Activated CD4-positive, alpha-beta T cell treated with anti-CD3 and anti-CD28 coated beads for 4 hours (primary cell): ENCODE results near the gene SHANK2.

Source experiments
- DNase-seq, 2 donors: peaks; one replicate each; pipeline ENCODE4 v3.0.0-alpha.2; 2020

The SHANK2 gene

DNA sequence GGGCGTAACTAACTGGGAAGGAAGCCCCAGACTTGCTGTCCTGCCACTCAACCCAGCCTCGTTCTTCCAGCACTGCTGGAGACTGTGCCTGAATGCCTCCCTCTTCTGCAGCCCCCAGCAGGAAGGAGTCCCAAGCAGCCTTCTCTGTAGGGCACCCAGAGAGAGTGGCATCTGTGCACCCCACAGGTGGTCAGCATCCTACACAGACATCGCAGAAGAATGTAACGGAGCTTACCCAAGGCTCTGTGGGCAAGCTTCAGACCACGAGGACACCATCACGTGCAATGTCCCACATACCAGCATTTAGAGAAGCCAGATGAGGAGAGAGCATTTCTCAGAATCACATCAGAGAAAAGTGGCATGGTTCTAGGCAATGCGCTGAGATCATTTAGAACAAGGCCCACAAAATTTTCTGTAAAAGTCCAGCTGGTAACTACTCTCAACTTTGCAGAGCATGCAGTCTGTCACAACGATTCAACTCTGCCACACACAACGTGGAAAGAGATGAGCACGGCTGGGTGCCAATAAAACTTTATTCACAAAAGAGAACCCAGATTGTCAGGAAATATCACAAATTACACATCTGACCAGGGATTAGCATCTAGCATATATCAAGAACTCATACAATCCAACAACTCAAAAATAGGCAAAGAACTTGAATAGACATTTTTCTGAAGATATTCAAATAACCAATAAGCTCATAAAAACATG lies 33.4 kb downstream of the SHANK2 start:
- DNase-seq = no peak

GRCh38 chr11:71215425-71215965 lies 36.9 kb downstream of the SHANK2 start:
- no peak for DNase-seq

- no peak for DNase-seq
Measured at GRCh38 chr11:71214553-71215424, 37.6 kb downstream of the SHANK2 start.

DNA sequence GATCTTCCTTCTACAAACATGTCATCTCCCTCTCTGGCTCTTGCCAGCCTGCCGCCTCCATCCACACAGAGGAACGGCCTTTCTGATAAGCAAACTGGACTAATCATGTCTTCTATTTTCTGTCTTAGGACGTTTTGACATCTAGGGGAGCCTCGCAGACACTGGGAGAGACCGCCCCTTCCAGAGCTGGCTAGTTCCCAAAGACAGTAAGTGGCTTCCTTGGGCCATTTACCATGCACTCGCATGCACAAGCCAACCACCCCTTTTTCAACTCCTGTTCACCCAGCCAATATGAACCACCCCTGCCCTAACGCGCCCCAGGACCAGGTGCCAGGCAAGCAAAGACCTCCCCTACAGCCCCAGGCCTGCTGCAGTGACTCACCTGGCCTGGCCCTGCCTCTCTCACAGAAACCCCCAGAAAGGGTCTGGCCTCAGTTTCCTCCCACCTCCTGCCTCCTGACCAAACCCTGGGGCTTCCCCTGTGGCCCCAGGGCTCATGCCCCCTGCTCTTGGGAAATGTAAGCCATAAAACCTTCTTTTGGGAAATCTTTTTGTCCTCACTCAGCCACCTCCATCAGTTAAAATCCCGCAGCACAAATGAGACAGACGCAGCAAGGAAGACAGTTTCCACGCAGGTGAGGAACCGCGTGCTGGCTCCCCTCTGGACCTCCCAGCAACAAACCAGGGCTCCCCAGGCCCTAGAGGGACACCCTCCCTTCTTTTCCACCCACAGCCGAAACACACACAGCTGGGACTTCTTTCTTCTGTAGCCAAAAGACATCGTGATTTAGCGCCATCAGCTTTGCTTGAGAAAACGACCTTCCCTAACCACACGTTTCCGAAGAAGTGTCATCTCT lies 38.5 kb downstream of the SHANK2 start:
- DNase-seq = no peak

DNA sequence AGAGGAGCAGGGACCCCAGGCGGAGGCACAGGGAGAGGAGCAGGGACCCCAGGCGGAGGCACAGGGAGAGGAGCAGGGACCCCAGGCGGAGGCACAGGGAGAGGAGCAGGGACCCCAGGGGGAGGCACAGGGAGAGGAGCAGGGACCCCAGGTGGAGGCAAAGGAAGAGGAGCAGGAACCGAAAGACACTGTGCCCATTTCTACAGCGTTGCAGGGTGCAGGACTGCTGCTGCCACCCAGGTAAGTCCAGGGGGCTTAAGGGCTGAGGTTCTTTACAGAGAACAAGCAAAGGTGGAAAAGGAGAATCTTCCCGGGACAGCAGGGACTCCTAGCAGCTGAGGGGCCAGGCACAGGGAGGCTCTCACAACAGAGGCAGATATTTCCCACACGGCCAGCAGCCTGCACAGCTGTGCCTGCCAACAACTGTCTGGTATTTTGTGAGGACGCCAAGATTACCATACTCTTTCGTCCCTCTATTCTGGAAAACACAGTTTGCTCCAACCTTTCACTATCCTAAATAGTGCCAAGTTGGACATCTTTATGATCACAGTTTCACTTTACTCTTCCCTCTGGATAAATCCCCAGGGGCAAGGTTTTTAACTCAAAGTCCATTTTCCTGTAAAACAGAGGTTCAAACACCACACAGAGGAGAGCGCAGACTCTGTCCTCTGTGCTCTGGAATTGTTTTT lies 39.4 kb downstream of the SHANK2 start:
- no peak for DNase-seq

GRCh38 chr11:71211631-71212030 lies 40.7 kb downstream of the SHANK2 start:
- DNase-seq = no peak

DNA sequence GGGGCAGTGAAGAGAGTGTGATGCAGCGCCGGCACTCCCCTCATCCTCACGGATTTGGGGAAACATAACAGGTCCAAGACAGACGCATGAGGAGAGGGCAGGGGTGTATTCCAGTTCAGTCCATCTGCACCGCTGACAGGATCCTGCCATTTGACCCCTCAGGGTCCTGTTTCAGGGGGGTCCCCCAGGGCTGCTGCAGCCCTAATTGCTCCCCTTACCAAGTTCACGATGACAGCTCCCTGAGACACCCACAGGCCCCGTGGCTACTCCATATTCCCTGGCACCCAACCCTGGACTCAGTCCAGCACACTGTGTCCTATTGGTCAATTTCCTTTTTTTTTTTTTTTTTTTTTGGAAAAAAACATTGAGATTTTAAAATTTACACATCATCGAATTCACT lies 41.5 kb downstream of the SHANK2 start:
- DNase-seq = no peak

DNA sequence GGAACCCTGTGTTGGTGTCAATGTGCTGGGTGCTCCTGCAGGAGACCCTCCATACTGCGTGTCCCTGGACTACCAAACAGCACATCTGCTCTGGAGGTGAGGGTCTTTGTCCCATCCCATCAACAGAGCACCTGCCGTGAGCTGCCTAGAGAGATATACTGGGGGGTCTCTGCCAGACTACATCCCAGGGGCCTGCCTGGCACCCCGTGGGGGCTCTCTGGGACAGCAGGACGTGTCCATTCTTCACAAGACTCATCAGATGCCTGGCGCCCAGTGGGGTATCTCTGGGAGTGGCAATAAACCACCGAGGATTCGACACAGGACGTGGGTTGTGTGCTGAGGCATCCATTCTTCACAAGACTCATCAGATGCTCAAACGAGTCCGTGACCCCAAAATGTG lies 42.7 kb downstream of the SHANK2 start:
- no peak for DNase-seq

- DNase-seq = no peak
Measured at GRCh38 chr11:71209181-71209580, 43.2 kb downstream of the SHANK2 start.

DNA sequence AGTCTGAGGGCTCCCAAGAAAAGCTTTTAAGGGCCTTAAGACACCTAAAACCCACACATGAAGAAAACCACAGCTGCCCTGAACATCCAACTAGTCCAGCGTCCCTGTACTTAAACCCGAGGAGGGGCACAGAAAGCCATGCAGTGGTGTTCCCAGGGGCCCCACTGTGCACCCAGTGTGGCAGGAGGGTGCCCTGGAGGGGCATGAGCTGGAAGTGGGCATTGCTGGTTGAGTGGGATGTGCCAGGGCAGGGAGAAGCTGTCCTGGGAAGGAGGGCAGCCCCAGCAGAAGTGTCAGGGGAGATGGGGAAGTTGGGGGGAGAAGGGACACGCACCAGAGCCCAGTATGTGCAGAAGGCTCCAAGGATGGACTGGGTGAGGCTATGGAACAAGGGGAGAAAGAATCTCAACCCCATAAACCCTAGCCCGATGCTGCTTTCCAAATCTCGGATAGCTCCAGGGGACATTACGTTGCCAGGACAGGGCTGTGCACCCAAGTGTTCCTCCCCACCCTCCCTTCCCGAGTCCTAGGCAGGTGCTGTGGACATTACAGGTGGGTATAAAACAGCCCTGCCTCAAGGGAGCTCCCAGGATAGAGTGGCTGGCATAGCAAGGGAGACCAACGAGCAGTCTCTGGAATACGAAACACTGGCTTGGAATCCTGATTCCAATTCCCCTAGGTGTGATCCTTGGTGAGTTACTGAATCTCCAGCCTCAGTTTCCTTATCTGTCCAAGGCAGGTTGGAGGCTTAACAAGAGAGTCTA lies 44.2 kb downstream of the SHANK2 start:
- no peak for DNase-seq

GRCh38 chr11:71207563-71207962 lies 44.8 kb downstream of the SHANK2 start:
- DNase-seq = no peak

DNA sequence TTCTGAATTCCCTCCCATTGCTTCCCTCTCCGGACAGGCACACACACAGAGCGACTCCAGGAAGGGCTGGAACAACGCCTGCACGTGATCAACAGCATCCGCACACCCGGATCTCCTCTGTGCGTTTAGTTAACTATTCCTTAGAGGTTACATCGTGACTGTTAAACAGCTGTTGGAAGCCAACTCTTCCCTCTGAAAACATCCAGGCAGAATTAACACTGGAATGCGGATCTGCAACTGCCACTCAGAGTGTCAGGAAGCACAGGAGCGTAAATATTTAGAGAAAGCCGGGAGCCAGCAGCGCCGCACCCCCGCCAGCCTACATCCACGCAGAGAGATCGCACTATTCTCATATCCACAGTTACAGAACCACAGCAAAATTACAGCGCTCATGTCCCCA lies 46.2 kb downstream of the SHANK2 start:
- no peak for DNase-seq

DNA sequence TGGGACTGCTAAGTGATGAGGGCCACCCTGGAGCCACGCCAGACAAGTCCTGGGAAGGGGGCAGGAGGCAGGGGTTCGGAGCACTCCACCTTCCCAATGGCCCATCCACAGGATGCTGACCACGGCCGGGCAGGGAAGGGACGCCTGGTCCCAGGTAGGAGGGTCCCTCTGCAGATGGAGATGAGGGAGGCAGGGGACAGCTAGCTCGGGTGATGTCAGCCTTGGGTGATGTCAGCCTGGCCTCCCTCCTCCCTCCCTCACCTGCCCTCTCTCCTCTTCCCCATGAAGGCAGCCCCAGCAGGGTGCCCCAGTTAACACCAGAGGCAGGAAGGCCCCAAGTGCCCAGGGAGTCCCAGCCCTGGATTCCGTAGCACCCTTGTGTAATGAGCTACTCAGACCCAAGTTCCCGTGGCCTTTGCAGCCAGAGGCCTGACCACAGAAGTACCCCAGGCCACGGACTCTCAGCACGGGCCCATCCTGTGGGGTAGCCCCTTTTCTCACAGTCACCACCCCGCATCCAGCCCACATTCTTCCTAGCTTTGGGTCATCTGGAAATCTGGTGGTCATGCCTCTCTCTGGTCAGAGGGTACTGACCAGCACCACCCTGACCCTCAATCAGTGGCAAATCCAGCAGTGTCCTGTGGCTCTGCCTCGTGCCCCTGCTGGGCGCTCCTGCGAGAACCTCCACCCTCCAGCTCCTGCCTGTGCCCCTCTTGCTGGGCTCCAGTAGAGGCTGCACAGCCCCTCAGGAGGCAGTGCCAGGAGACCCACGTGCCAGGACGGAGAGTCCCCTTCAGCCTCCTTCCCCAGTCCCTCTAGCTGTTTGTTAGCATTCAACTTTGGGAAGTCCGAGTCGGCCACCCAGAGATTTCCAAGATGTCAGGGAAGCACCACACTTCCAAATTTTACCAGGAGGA lies 47.4 kb downstream of the SHANK2 start:
- DNase-seq = no peak

- no peak for DNase-seq
Measured at GRCh38 chr11:71204294-71204693, 48.1 kb downstream of the SHANK2 start.

GRCh38 chr11:71203681-71204080 lies 48.7 kb downstream of the SHANK2 start:
- DNase-seq = no peak

DNA sequence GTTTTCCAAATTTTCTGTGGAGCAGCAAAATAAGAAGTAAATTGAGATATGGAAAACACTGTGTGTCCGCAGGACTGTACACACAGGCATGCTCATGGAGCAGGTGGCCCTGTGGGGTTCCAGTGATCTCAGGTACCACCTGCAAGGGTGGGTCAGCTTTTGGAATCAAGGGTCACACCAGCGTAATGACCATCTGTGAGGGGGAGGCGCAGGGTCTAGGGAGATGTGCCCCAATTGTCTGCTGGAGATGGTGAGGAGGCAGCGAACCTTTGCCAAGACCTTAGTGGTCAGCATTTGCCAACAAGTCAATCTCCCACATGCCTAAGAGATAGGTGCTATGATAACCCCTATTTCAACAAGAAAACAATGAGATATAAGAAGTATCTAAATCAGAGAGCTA lies 49.4 kb downstream of the SHANK2 start:
- no peak for DNase-seq

DNA sequence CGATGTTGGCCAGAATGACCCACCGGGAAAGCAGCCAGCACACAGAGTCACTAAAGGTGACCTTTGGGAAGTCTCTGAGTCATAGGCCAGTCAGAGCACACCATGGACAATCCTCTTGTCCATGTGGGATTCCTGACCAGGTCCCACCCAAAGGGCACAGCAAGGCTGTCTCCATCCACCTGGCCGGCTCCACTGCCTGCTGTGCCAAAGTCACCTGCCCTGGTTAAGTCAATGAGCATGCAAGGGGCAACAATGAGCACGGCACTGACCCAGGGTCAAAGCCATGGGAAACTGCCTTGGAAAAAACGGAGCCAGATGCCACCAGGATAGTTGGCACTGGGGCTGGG lies 49.8 kb downstream of the SHANK2 start:
- no peak for DNase-seq
